ENCODE results near the gene ZFYVE28.

Gene ZFYVE28

GRCh38 chr4:2273221-2273620 is 145.2 kb downstream of the ZFYVE28 start:
- Histone ChIP-seq H3K4me2 (ENCODE audit: low read length) (no peak overlapping the region), H3K27ac (ENCODE audit: low read depth, low read length) (no peak overlapping the region), H4K20me1 (ENCODE audit: control insufficient read depth, insufficient read depth, low read depth, low read length) (no peaks in the 10 kb centered on the region), H3K9me3 (ENCODE audit: control insufficient read depth, insufficient read depth, low read length) (no peaks in the 10 kb centered on the region), H3K9me2 (replicated peaks; ENCODE audit: control insufficient read depth, low read length) (no peaks in the 10 kb centered on the region), H3K79me2 (ENCODE audit: control insufficient read depth, low read length) (no peaks in the 10 kb centered on the region), H3K27me3 (ENCODE audit: control insufficient read depth, low read length) (no peaks in the 10 kb centered on the region), H3K4me3 (ENCODE audit: low read length) (no peak overlapping the region), H3K36me3 (ENCODE audit: control insufficient read depth, low read length) (no peaks in the 10 kb centered on the region), H3K4me1 (ENCODE audit: control insufficient read depth, low read length) (no peaks in the 10 kb centered on the region), H3F3A (ENCODE audit: control insufficient read depth, insufficient read depth) (no peaks in the 10 kb centered on the region)
- TF ChIP-seq CTCF (IDR thresholded peaks at IDR 0.05; ENCODE audit: low read depth, low read length, poor library complexity, severe bottlenecking) (no peak), EZH2phosphoT487 (IDR thresholded peaks at IDR 0.05; ENCODE audit: borderline replicate concordance, low read length) (no peak)

DNA sequence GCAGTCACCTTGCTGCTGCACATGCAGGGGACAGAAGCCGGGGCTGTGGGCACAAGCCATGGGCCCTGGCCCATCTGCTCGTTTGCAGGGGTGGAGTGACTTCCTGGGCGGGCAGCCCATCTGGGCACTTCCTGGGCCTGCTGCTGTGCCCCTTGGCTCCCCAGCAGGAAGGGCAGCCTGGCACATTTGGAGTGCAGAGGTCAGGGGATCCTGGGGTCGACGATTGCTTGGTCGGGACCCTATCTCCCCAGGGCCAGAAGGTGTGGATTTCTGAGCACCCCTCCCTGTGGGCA is 145.7 kb downstream of the ZFYVE28 start:
- Histone ChIP-seq H3K4me2 (ENCODE audit: low read length) (no peak overlapping the region), H4K20me1 (ENCODE audit: control insufficient read depth, insufficient read depth, low read depth, low read length) (no peaks in the 10 kb centered on the region), H3K36me3 (ENCODE audit: control insufficient read depth, low read length) (no peaks in the 10 kb centered on the region), H3K79me2 (ENCODE audit: control insufficient read depth, low read length) (no peaks in the 10 kb centered on the region), H3K27me3 (ENCODE audit: control insufficient read depth, low read length) (no peaks in the 10 kb centered on the region), H3K4me3 (ENCODE audit: low read length) (no peak overlapping the region), H3F3A (ENCODE audit: control insufficient read depth, insufficient read depth) (no peaks in the 10 kb centered on the region), H3K27ac (ENCODE audit: low read depth, low read length) (no peak overlapping the region), H3K9me3 (ENCODE audit: control insufficient read depth, insufficient read depth, low read length) (no peaks in the 10 kb centered on the region), H3K4me1 (ENCODE audit: control insufficient read depth, low read length) (no peaks in the 10 kb centered on the region), H3K9me2 (replicated peaks; ENCODE audit: control insufficient read depth, low read length) (no peaks in the 10 kb centered on the region)
- no peak for TF ChIP-seq CTCF (IDR thresholded peaks at IDR 0.05; ENCODE audit: low read depth, low read length, poor library complexity, severe bottlenecking)
- TF ChIP-seq EZH2phosphoT487 (IDR thresholded peaks at IDR 0.05; ENCODE audit: borderline replicate concordance, low read length), result no peak

- H3K4me2 ChIP-seq (ENCODE audit: low read length), result no peak overlapping the region
- no peaks in the 10 kb centered on the region for H3K79me2 ChIP-seq (ENCODE audit: control insufficient read depth, low read length)
- H3F3A ChIP-seq (ENCODE audit: control insufficient read depth, insufficient read depth), result no peaks in the 10 kb centered on the region
- no peak overlapping the region for H3K4me3 ChIP-seq (ENCODE audit: low read length)
- H3K4me1 ChIP-seq (ENCODE audit: control insufficient read depth, low read length), result no peaks in the 10 kb centered on the region
- no peak overlapping the region for H3K27ac ChIP-seq (ENCODE audit: low read depth, low read length)
- H3K36me3 ChIP-seq (ENCODE audit: control insufficient read depth, low read length), result no peaks in the 10 kb centered on the region
- TF ChIP-seq EZH2phosphoT487 (IDR thresholded peaks at IDR 0.05; ENCODE audit: borderline replicate concordance, low read length), result no peak
- TF ChIP-seq CTCF (IDR thresholded peaks at IDR 0.05; ENCODE audit: low read depth, low read length, poor library complexity, severe bottlenecking), result no peak
- H4K20me1 ChIP-seq (ENCODE audit: control insufficient read depth, insufficient read depth, low read depth, low read length), result no peaks in the 10 kb centered on the region
- H3K27me3 ChIP-seq (ENCODE audit: control insufficient read depth, low read length), result no peaks in the 10 kb centered on the region
- no peaks in the 10 kb centered on the region for H3K9me3 ChIP-seq (ENCODE audit: control insufficient read depth, insufficient read depth, low read length)
- H3K9me2 ChIP-seq (replicated peaks; ENCODE audit: control insufficient read depth, low read length), result no peaks in the 10 kb centered on the region
Measured at GRCh38 chr4:2272026-2272827, 146.2 kb downstream of the ZFYVE28 start.
